Left kidney (tissue), 8 donors: ENCODE measurements around the gene NDUFS2. TPM values are rescaled to one million over a fixed set of nuclear protein-coding genes. Genes with fewer than 3 reads are reported as not detected.

Experiments used
- DNase-seq: peaks from one replicate; pipeline ENCODE4 v3.0.0-alpha.2; 2013
- long read RNA-seq, 8 donors: transcript quantifications; one replicate each; lab custom pipeline, GENCODE V29; 2026
- polyA plus RNA-seq: library from polyadenylated mRNA; unstranded; fragments of 120-200 nt; gene quantifications from one replicate; pipeline ENCODE4 v1.2.1, GENCODE V29; 2013; ENCODE audit not compliant: insufficient read length

NDUFS2 gene
- polyA plus RNA-seq: 211 TPM
- long read RNA-seq, donor 1, partial matches to known transcripts: 98 of 114 reads
- long read RNA-seq, donor 1, other reads (novel, unspliced or antisense): 12 of 114 reads
- long read RNA-seq, donor 2, partial matches to known transcripts: 53 of 58 reads
- long read RNA-seq, donor 2, other reads (novel, unspliced or antisense): 0 of 58 reads
- long read RNA-seq, donor 3, partial matches to known transcripts: 39 of 42 reads
- long read RNA-seq, donor 3, other reads (novel, unspliced or antisense): 0 of 42 reads
- long read RNA-seq, donor 4, partial matches to known transcripts: 0 of 1 reads
- long read RNA-seq, donor 4, other reads (novel, unspliced or antisense): 0 of 1 reads
- long read RNA-seq, donor 5, partial matches to known transcripts: 106 of 109 reads
- long read RNA-seq, donor 5, other reads (novel, unspliced or antisense): 0 of 109 reads
- long read RNA-seq, donor 6, partial matches to known transcripts: 43 of 43 reads
- long read RNA-seq, donor 6, other reads (novel, unspliced or antisense): 0 of 43 reads
- long read RNA-seq, donor 7, partial matches to known transcripts: 64 of 67 reads
- long read RNA-seq, donor 7, other reads (novel, unspliced or antisense): 0 of 67 reads
- long read RNA-seq, donor 8, partial matches to known transcripts: 24 of 26 reads
- long read RNA-seq, donor 8, other reads (novel, unspliced or antisense): 0 of 26 reads

GRCh38 chr1:161201836-161202712 is at the start of gene NDUFS2:
Gene NDUFS2, plus strand, starts transcription at chr1:161202367. Its CDS starts 19 bp downstream, at chr1:161202386.
- DNase-seq: peak; percentile 99

- DNase-seq: no peak
These were observed 49.0 kb upstream of the NDUFS2 start for GRCh38 chr1:161153176-161153575.

- DNase-seq: peak; percentile 89
These were observed 48.4 kb upstream of the NDUFS2 start, which contains the start of gene UFC1 for GRCh38 chr1:161153682-161154337. Gene UFC1, plus strand, starts transcription at chr1:161153978. Its CDS starts 20 bp downstream, at chr1:161153998.

- no peak for DNase-seq
These were observed 44.3 kb upstream of the NDUFS2 start for GRCh38 chr1:161157867-161158266.

- DNase-seq: no peak
These were observed 43.7 kb upstream of the NDUFS2 start for GRCh38 chr1:161158316-161159010.

GRCh38 chr1:161159087-161159912 is 42.9 kb upstream of the NDUFS2 start, which contains the start of gene USP21:
Gene USP21, plus strand, starts transcription at chr1:161159500. Its CDS starts 1,141 bp downstream, at chr1:161160641.
- DNase-seq: peak; percentile 95

- no peak for DNase-seq
These were observed 42.3 kb upstream of the NDUFS2 start for GRCh38 chr1:161159913-161160243.

- DNase-seq: no peak
These were observed 41.5 kb upstream of the NDUFS2 start for GRCh38 chr1:161160671-161161145.

DNA sequence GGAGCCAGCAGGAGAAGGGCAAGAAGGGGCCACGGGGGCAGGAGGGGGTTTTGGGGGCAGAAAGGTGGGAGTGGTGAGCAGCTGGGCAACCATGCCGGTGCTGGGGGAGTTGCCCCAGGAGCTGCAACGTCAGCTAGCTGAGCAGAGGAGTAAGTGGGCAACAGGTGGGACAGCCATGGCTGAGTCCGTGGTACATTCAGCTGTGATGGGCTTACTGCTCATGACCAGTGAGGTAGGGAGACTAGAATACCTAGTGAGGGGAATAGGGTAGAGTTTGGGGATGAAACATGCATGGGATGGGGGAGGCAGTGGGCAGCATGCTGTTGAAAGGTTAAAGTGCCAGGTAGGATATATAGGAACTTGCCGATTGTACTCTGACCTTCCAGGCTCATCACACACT is 40.5 kb upstream of the NDUFS2 start:
- DNase-seq: no peak

DNA sequence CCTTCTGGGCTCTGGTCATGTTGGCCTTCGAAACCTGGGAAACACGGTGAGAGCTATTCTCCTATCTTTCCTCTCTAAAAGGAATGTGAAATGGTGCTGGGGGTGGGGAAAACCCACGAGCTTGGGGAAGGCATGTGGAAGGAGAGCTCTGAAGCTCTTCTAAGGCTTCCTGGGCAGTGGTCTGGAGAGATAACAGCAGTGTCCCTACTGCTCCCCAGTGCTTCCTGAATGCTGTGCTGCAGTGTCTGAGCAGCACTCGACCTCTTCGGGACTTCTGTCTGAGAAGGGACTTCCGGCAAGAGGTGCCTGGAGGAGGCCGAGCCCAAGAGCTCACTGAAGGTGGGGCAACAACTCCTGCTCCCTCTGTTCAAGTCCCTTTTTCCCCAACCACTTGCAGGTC is 40.1 kb upstream of the NDUFS2 start:
- no peak for DNase-seq

GRCh38 chr1:161162806-161163205 is 39.4 kb upstream of the NDUFS2 start:
- DNase-seq: no peak

- DNase-seq: no peak
These were observed 38.4 kb upstream of the NDUFS2 start for GRCh38 chr1:161163793-161164192.

DNA sequence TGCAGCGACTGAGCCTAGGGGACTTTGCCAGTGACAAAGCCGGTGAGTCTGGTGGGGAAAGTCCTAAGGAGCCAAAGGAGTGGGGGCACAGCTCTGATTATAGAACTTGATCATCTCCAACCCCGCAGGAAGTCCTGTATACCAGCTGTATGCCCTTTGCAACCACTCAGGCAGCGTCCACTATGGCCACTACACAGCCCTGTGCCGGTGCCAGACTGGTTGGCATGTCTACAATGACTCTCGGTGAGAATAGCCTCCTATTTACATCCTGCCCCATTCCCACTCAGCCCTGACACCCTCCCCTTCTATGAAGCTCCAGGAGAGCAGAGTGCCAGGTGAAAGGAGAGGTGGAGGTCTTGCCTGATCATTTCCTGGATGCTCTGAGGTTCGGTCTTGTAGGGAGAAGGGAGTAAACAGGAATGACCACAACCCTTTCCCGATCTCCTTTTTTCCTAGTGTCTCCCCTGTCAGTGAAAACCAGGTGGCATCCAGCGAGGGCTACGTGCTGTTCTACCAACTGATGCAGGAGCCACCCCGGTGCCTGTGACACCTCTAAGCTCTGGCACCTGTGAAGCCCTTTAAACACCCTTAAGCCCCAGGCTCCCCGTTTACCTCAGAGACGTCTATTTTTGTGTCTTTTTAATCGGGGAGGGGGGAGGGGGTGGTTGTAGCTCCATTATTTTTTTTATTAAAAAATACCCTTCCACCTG is 37.1 kb upstream of the NDUFS2 start:
- no peak for DNase-seq

GRCh38 chr1:161165742-161166668 is 36.2 kb upstream of the NDUFS2 start, which contains the start of gene PPOX:
Gene PPOX, plus strand, starts transcription at chr1:161166426. Its CDS starts 422 bp downstream, at chr1:161166848.
- DNase-seq: peak; percentile 97

DNA sequence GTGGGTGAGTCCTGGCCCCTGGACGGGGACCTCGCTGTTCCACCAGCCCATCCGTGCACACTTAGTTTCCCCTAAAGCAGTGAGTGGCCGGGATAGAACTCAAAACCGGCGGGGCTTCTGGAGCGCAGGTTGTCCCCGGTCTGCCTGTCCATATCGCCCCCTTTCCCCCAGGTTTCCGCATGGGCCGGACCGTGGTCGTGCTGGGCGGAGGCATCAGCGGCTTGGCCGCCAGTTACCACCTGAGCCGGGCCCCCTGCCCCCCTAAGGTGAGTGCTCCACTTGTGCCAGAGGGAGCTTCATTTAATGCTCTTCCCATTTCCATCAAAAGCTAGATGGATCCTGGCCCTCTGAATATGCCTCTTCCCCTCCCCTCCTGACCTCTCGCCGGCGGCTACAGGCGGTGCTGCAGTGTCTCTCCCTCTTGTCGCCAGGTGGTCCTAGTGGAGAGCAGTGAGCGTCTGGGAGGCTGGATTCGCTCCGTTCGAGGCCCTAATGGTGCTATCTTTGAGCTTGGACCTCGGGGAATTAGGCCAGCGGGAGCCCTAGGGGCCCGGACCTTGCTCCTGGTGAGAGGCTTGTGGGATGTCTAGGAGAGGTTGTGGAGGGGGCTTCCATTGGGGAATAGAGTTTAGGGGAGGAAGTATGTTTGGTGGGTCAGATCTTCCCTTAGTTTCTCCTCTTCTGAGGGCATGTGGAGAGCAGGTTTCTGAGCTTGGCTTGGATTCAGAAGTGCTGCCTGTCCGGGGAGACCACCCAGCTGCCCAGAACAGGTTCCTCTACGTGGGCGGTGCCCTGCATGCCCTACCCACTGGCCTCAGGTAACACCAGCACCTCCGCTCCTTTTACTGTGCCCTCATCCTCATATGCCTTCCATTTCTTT is 35.3 kb upstream of the NDUFS2 start:
- no peak for DNase-seq

DNA sequence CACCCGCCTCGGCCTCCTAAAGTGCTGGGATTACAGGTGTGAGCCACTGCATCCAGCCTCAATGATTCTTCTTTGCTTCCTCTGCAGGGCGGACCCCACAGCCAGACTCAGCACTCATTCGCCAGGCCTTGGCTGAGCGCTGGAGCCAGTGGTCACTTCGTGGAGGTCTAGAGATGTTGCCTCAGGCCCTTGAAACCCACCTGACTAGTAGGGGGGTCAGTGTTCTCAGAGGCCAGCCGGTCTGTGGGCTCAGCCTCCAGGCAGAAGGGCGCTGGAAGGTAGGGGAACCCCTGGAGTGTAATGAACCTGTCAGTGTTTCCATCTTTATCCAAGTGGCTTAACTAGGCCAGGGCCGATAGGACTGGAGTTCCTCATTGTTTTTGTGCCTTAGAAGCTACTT is 33.3 kb upstream of the NDUFS2 start:
- no peak for DNase-seq

DNA sequence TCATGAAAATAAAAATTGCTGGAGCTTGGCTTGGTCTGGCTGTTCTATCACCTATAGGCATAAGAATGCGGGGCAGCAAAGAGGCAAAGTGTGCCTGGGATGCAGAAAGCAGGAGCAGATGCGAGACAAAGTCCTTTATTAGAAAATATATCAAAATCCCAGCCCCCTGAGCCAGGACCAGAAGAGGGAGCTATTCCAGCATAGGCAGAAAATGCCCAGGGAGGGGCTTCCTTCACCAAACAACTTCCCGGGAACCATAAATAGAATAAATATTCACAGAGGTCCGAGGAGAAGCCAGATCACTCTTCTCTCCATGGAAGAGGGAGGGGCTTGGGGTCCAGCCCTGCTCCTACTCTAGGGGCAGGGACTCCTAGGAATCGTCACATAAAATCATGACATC is 31.0 kb upstream of the NDUFS2 start:
- no peak for DNase-seq
